Activated T-cell treated with anti-CD3 and anti-CD28 coated beads, Interleukin-2, amount 50 U/mL, for 1 hour (primary cell): Measurements from ENCODE around the gene KANSL1.
"Not testable (repeated sequence)": the region's sequence is repeated elsewhere in the genome, so short reads cannot be mapped to it uniquely, and the experiment has no call there.

Experiments used
- DNase-seq: peaks from one replicate; pipeline ENCODE4 v3.0.0-alpha.2; 2020

KANSL1 gene

GRCh38 chr17:46011711-46012505 lies 181.3 kb downstream of the KANSL1 start:
- no peak for DNase-seq

- no peak for DNase-seq
Observed at GRCh38 chr17:46010597-46011186, 182.5 kb downstream of the KANSL1 start.

GRCh38 chr17:46009681-46010596 lies 183.3 kb downstream of the KANSL1 start:
- no peak for DNase-seq

GRCh38 chr17:46008591-46008990 lies 184.6 kb downstream of the KANSL1 start:
- no peak for DNase-seq

- no peak for DNase-seq
Observed at GRCh38 chr17:46007461-46007965, 185.7 kb downstream of the KANSL1 start.

GRCh38 chr17:46006082-46006481 lies 187.1 kb downstream of the KANSL1 start:
- not testable (repeated sequence) for DNase-seq

- no peak for DNase-seq
Observed at GRCh38 chr17:46003907-46004748, 189.1 kb downstream of the KANSL1 start.

- DNase-seq = no peak
Observed at GRCh38 chr17:46002973-46003316, 190.3 kb downstream of the KANSL1 start.

- peak; percentile 76 for DNase-seq
Observed at GRCh38 chr17:46002311-46002972, 190.8 kb downstream of the KANSL1 start.

- no peak for DNase-seq
Observed at GRCh38 chr17:46001390-46002310, 191.6 kb downstream of the KANSL1 start.

- DNase-seq = no peak
Observed at GRCh38 chr17:46000757-46001156, 192.5 kb downstream of the KANSL1 start.

- no peak for DNase-seq
Observed at GRCh38 chr17:46000292-46000691, 192.9 kb downstream of the KANSL1 start.

GRCh38 chr17:45999900-46000290 lies 193.3 kb downstream of the KANSL1 start:
- no peak for DNase-seq

GRCh38 chr17:45998987-45999899 lies 194.0 kb downstream of the KANSL1 start, which contains the start of gene STH:
Gene STH, plus strand, starts transcription at chr17:45999250. Its CDS starts 30 bp downstream, at chr17:45999280.
- DNase-seq = no peak

GRCh38 chr17:45997624-45998023 lies 195.6 kb downstream of the KANSL1 start:
- DNase-seq = no peak

- no peak for DNase-seq
Observed at GRCh38 chr17:45997166-45997565, 196.1 kb downstream of the KANSL1 start.

GRCh38 chr17:45996282-45996937 lies 196.8 kb downstream of the KANSL1 start:
- DNase-seq = no peak

- DNase-seq = no peak
Observed at GRCh38 chr17:45995627-45996270, 197.5 kb downstream of the KANSL1 start.
